Measurements from ENCODE around the gene KBTBD3.
"Not testable (repeated sequence)": the region's sequence is repeated elsewhere in the genome, so short reads cannot be mapped to it uniquely, and the experiment has no call there.

The KBTBD3 gene

GRCh38 chr11:106061249-106061784 is 15.8 kb downstream of the KBTBD3 start:
- no peak for DNase-seq (ENCODE audit: low spot score)

GRCh38 chr11:106059617-106060016 is 17.5 kb downstream of the KBTBD3 start:
- no peak for DNase-seq (ENCODE audit: low spot score)

GRCh38 chr11:106058377-106058776 is 18.8 kb downstream of the KBTBD3 start:
- not testable (repeated sequence) for DNase-seq (ENCODE audit: low spot score)

GRCh38 chr11:106051103-106051502 is 26.0 kb downstream of the KBTBD3 start:
- DNase-seq (ENCODE audit: low spot score): no peak

GRCh38 chr11:106049727-106050476 is 27.2 kb downstream of the KBTBD3 start:
- no peak for DNase-seq (ENCODE audit: low spot score)

GRCh38 chr11:106047631-106048030 is 29.5 kb downstream of the KBTBD3 start:
- DNase-seq (ENCODE audit: low spot score): no peak

- no peak for DNase-seq (ENCODE audit: low spot score)
These were observed 33.6 kb downstream of the KBTBD3 start for GRCh38 chr11:106043540-106043939.

GRCh38 chr11:106032861-106033260 is 44.3 kb downstream of the KBTBD3 start:
- no peak for DNase-seq (ENCODE audit: low spot score)

- DNase-seq (ENCODE audit: low spot score): no peak
These were observed 45.2 kb downstream of the KBTBD3 start for GRCh38 chr11:106031936-106032335.

- DNase-seq (ENCODE audit: low spot score): no peak
These were observed 45.8 kb downstream of the KBTBD3 start for GRCh38 chr11:106031202-106031810.

GRCh38 chr11:106030609-106031008 is 46.5 kb downstream of the KBTBD3 start:
- no peak for DNase-seq (ENCODE audit: low spot score)

- DNase-seq (ENCODE audit: low spot score): no peak
These were observed 54.3 kb downstream of the KBTBD3 start for GRCh38 chr11:106022795-106023275.

- DNase-seq (ENCODE audit: low spot score): peak; percentile 96
These were observed 55.0 kb downstream of the KBTBD3 start, which contains the start of gene MSANTD4 for GRCh38 chr11:106021967-106022794. Gene MSANTD4, minus strand, starts transcription at chr11:106022240. Its CDS starts 11,323 bp downstream, at chr11:106010917.

- peak; percentile 21 for DNase-seq (ENCODE audit: low spot score)
These were observed 55.8 kb downstream of the KBTBD3 start for GRCh38 chr11:106021181-106021966.

GRCh38 chr11:106017093-106017492 is 60.1 kb downstream of the KBTBD3 start:
- no peak for DNase-seq (ENCODE audit: low spot score)

- DNase-seq (ENCODE audit: low spot score): no peak
These were observed 62.1 kb downstream of the KBTBD3 start for GRCh38 chr11:106015066-106015465.

GRCh38 chr11:106014620-106015019 is 62.5 kb downstream of the KBTBD3 start:
- no peak for DNase-seq (ENCODE audit: low spot score)

- no peak for DNase-seq (ENCODE audit: low spot score)
These were observed 63.1 kb downstream of the KBTBD3 start for GRCh38 chr11:106014035-106014434.

- DNase-seq (ENCODE audit: low spot score): peak; percentile 29
These were observed 64.4 kb downstream of the KBTBD3 start for GRCh38 chr11:106012744-106013143.

- no peak for DNase-seq (ENCODE audit: low spot score)
These were observed 65.7 kb downstream of the KBTBD3 start for GRCh38 chr11:106011481-106011880.

GRCh38 chr11:106003094-106003493 is 74.1 kb downstream of the KBTBD3 start:
- not testable (repeated sequence) for DNase-seq (ENCODE audit: low spot score)

Data from AG08396 (cell line).